Measurements from ENCODE around the gene ELMOD3.
A peak's percentile ranks its signal among the peaks of the same experiment; 100 is the strongest.

The ELMOD3 gene

DNA sequence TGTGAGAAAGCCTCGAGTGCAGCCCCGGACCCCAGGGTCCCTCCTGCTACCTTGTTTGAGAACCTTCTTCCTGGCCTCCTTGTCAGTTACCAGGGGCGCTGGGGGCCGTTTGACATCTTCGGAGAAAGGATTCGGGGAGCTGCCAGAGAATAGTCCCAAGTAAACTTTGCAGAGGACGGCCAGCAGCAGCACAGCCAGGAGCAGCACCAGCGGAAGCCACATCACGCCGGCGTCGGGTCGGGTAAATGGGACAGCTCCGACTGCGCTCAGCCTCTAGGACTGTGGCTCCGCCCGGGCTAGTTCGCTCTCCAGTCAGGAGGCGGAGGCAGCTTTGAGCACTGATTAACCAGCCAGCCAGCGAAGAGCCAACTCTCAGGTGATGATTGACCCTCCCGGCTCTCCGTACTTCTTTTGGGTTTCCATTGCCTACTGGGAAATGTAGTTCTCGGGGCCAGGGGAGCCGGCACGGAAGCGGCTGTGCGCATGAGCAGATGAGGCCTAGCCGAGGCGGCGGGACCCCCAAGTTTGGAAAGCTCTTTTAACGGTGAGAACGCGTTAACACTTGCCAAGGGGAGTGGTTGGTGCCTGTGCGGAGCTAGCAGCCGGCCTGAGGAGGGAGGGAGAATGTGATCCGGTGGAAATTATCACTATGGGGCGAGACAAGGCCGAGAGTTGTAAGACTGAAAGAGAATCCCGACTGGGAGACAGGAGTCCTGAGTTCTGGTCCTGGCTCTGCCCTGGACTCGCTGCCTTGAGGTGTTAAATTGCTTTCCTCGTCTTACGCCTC, at the start of gene ELMOD3, which contains the start of gene RETSAT:
Gene ELMOD3 (plus strand): TSS at position 484 of the 787 bp plus-strand sequence. CDS start 2,430 bp downstream, outside the sequence.
Gene RETSAT (minus strand): TSS at position 243 of the 787 bp plus-strand sequence. CDS start 21 bp downstream, at position 222.
- peak; percentile 99 for DNase-seq (ENCODE audit: low read depth)
- TF ChIP-seq, protein P1, sequence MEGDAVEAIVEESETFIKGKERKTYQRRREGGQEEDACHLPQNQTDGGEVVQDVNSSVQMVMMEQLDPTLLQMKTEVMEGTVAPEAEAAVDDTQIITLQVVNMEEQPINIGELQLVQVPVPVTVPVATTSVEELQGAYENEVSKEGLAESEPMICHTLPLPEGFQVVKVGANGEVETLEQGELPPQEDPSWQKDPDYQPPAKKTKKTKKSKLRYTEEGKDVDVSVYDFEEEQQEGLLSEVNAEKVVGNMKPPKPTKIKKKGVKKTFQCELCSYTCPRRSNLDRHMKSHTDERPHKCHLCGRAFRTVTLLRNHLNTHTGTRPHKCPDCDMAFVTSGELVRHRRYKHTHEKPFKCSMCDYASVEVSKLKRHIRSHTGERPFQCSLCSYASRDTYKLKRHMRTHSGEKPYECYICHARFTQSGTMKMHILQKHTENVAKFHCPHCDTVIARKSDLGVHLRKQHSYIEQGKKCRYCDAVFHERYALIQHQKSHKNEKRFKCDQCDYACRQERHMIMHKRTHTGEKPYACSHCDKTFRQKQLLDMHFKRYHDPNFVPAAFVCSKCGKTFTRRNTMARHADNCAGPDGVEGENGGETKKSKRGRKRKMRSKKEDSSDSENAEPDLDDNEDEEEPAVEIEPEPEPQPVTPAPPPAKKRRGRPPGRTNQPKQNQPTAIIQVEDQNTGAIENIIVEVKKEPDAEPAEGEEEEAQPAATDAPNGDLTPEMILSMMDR (IDR thresholded peaks at IDR 0.05; ENCODE audit: control insufficient read depth, extremely low read depth, insufficient read depth), result no peak
- H3K4me3 ChIP-seq (ENCODE audit: low read depth, low read length), result peak within 1 kb of the TSS; percentile 96

DNA sequence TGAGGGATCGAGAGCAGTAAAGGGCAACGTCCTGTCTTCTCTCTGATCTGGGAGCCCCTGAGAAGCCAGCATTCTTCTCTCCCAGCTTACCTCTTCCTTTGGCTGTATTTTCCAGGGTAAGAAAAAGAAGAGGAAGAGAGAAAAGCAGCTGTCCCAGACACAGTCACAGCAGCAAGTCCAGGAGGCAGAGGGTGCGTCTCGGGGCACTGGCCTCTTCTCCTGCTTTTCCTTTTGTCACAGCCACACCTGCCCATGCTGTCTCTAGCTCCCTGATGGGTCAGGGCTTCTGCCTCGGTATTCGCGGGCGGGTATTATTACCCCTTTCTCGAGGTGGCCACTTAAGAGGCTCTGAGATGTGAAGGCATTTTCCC, 47.1 kb upstream of the ELMOD3 start:
- no peak for DNase-seq (ENCODE audit: low read depth)
- TF ChIP-seq, protein P1 (IDR thresholded peaks at IDR 0.05; ENCODE audit: control insufficient read depth, extremely low read depth, insufficient read depth), result no peak
- no peak overlapping the region for H3K4me3 ChIP-seq (ENCODE audit: low read depth, low read length)

DNA sequence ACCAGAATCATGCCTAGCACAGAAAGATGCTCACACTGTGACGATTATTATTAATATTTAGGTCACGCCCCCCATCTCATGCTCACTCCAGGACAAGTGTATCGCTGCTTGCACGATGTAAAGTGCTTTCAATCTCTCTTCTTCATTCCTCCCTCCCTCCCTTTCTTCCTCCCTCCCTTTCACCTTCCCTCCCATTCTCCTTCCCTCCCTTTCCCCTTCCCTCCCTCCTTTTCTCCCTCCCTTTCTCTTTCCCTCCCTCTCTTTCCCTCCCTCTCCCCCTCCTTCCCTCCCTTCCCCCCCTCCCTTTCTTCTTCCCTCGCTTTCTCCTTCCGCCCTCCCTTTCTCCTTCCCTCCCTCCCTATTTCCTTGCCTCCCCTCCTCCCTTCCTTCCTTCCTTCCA, 46.4 kb upstream of the ELMOD3 start:
- TF ChIP-seq, protein P1 (IDR thresholded peaks at IDR 0.05; ENCODE audit: control insufficient read depth, extremely low read depth, insufficient read depth), result no peak
- no peak for DNase-seq (ENCODE audit: low read depth)
- no peak overlapping the region for H3K4me3 ChIP-seq (ENCODE audit: low read depth, low read length)

DNA sequence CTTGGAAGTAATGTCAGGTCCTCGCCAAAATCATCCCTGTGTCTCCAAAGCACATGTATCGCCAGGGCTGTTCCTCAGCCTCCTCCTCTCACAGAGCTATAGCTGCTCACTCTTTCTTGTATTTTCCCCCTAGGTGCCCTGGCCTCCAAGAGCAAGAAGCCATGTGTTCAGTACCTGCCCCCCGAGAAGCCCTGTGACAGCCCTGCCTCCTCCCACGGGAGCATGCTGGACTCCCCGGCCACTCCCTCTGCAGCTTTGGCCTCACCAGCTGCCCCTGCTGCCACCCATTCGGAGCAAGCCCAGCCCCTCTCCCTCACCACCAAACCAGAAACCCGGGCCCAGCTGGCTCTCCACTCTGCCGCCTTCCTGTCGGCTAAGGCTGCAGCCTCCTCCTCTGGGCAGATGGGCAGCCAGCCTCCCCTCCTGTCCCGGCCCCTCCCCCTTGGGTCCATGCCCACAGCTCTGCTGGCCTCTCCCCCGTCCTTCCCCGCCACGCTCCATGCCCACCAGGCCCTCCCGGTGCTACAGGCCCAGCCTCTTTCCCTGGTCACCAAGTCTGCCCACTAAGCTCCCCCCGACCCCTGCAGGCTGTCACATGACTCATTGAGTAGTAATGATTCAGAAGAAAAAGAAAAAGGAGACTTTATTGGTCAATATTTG, 45.5 kb upstream of the ELMOD3 start:
- DNase-seq (ENCODE audit: low read depth), result no peak
- TF ChIP-seq, protein P1 (IDR thresholded peaks at IDR 0.05; ENCODE audit: control insufficient read depth, extremely low read depth, insufficient read depth), result no peak
- no peak overlapping the region for H3K4me3 ChIP-seq (ENCODE audit: low read depth, low read length)

DNA sequence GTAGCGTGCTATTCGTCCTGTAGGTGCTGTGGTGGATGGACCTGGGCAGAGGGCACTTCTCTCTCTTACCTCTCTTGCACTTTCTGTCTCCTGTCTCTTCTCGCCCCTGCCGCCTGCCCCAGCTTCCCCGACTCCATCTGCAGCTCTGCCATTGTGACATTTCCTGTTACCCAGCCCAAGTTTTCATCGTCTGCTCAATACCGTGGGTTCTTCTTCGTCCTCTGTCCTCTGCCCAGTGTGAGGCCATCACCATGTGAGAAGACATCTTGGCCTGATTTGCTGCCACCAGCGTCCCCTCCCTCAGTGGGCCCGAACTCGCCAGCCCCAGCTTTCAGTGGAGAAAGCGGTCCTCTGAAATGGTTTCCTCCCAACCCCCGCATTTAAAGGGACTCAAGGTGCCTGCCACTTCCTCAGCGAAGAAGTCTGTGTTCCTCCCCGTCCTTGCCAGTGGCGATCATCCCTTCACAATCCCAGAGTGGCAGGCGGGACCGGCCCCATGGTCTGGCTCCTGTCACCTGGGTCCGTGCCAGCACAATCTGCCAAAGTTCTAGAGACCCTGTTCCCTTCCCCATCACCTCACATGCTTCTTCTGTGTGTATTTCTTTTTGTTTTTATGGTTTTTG, 44.8 kb upstream of the ELMOD3 start:
- no peak for DNase-seq (ENCODE audit: low read depth)

DNA sequence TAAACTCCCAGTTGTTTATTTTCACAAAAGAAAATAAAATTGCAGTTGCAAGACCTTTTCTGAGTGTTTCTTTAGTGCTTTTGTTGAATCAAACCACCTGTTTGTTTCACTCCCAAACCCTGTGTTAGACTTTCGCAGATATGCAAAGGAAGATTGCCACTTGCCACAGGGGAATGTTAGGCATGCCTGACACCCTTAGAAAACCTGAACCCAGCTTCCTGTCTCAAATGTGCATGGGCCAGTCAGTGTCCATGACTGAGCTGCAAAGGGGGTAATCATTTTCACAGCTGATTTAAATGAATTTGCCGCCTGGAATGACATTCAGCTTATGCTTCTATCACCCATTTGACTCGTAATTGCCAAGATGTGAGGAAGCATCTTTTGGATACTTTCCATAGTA, 44.2 kb upstream of the ELMOD3 start:
- TF ChIP-seq, protein P1 (IDR thresholded peaks at IDR 0.05; ENCODE audit: control insufficient read depth, extremely low read depth, insufficient read depth), result no peak
- no peak for DNase-seq (ENCODE audit: low read depth)
- H3K4me3 ChIP-seq (ENCODE audit: low read depth, low read length), result no peak overlapping the region

More for the DNA sequence above, 44.8 kb upstream of the ELMOD3 start:
- no peak overlapping the region for H3K4me3 ChIP-seq (ENCODE audit: low read depth, low read length)
- TF ChIP-seq, protein P1 (IDR thresholded peaks at IDR 0.05; ENCODE audit: control insufficient read depth, extremely low read depth, insufficient read depth), result no peak
